ENCODE data around the gene COPRS. TPM values are rescaled to one million over a fixed set of nuclear protein-coding genes. Genes with fewer than 3 reads are reported as not detected.
"Not testable (repeated sequence)": the region's sequence is repeated elsewhere in the genome, so short reads cannot be mapped to it uniquely, and the experiment has no call there.

Gene COPRS
- total and polyA plus RNA-seq, 3 donors from 2014 or later = 138 to 485 (median 142) TPM

DNA sequence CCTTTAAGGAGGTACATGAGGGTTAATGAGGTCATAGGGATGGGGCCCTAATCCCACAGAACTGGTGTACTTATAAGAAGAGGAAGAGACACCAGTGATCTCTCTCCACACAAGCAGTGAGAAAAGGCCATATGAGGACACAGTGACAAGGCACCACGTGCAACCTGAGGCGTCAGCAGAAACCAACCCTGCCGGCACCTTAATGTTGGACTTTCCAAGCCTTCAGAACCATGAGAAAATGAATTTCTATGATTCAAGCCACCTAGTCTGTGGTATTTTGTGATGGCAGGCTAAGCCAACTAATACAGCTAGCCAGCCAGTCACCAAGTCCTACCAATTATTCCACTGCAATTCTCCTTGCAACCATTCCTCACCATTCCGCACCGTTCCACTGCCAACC is 39.5 kb downstream of the COPRS start:
- Histone ChIP-seq H3K4me1 (no peaks in the 10 kb centered on the region), H3K27me3 (no peaks in the 10 kb centered on the region), H3K4me3 (no peak overlapping the region), H3K27ac (no peak overlapping the region), H3K36me3 (ENCODE audit: low read depth, missing control alignments) (no peaks in the 10 kb centered on the region), H3K9me3 (no peaks in the 10 kb centered on the region)
- no peak for DNase-seq
- 95 to 97% methylated on average over 5 of the region's 5 CpGs for WGBS, 2 donors
- TF ChIP-seq, protein P1, sequence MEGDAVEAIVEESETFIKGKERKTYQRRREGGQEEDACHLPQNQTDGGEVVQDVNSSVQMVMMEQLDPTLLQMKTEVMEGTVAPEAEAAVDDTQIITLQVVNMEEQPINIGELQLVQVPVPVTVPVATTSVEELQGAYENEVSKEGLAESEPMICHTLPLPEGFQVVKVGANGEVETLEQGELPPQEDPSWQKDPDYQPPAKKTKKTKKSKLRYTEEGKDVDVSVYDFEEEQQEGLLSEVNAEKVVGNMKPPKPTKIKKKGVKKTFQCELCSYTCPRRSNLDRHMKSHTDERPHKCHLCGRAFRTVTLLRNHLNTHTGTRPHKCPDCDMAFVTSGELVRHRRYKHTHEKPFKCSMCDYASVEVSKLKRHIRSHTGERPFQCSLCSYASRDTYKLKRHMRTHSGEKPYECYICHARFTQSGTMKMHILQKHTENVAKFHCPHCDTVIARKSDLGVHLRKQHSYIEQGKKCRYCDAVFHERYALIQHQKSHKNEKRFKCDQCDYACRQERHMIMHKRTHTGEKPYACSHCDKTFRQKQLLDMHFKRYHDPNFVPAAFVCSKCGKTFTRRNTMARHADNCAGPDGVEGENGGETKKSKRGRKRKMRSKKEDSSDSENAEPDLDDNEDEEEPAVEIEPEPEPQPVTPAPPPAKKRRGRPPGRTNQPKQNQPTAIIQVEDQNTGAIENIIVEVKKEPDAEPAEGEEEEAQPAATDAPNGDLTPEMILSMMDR (IDR thresholded peaks at IDR 0.05) = no peak
- TF ChIP-seq POLR2A (IDR thresholded peaks at IDR 0.05) = no peak
- intact Hi-C loops (cut with DNase I; ENCODE audit: low total_unique reads) = no loop called here

DNA sequence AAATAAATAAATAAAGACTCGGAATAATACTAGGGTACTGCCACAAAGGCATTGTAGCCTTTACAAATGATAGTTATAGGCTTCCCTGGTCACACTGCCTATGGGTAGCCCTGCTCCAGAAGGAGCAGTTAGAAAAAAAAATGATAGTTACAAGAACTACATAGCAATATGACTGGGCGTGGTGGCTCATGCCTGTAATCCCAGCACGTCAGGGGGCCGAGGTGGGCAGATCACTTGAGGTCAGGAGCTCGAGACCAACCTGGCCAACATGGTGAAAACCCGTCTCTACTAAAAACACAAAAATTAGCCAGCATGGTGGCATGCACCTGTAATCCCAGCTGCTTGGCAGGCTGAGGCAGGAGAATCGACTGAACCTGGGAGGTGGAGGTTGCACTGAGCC is 40.2 kb downstream of the COPRS start:
- H3K9me3 ChIP-seq; intact Hi-C loops (cut with DNase I; ENCODE audit: low total_unique reads); H3K4me1 ChIP-seq; H3K27me3 ChIP-seq; DNase-seq; H3K27ac ChIP-seq; H3K4me3 ChIP-seq; H3K36me3 ChIP-seq (ENCODE audit: low read depth, missing control alignments): not testable (repeated sequence)
- 93 to 96% methylated on average over 7 of the region's 7 CpGs for WGBS, 2 donors

DNA sequence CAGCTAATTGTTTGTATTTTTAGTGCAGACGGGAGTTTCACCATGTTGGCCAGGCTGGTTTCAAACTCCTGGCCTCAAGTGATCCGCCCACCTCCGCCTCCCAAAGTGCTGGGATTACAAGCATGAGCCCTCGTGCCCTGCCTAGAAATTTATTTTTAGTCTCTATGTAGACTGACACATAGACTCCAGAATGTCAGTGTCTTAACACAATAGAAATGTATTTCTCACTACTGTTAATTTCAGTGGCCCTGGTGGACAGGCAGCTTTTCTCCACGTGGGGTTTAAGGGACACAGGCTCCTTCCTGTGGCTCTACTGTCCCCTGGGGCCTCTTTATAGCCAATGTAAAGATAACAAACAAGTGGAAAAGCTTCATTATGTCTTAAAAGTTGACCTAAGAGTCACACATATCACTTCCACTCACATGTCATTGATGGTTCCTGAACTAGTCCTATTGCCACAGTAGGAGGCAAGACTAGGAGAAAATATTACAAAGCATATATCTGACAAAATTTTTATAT is 43.8 kb downstream of the COPRS start:
- Histone ChIP-seq H3K4me3 (no peak overlapping the region), H3K4me1 (no peaks in the 10 kb centered on the region), H3K27ac (no peak overlapping the region), H3K36me3 (ENCODE audit: low read depth, missing control alignments) (no peaks in the 10 kb centered on the region), H3K27me3 (no peaks in the 10 kb centered on the region), H3K9me3 (no peaks in the 10 kb centered on the region)
- WGBS, 2 donors = 70 to 77% methylated on average over 5 of the region's 5 CpGs
- TF ChIP-seq POLR2A (IDR thresholded peaks at IDR 0.05) = no peak
- TF ChIP-seq, protein P1 (IDR thresholded peaks at IDR 0.05) = no peak
- intact Hi-C loops (cut with DNase I; ENCODE audit: low total_unique reads) = no loop called here
- no peak for DNase-seq

DNA sequence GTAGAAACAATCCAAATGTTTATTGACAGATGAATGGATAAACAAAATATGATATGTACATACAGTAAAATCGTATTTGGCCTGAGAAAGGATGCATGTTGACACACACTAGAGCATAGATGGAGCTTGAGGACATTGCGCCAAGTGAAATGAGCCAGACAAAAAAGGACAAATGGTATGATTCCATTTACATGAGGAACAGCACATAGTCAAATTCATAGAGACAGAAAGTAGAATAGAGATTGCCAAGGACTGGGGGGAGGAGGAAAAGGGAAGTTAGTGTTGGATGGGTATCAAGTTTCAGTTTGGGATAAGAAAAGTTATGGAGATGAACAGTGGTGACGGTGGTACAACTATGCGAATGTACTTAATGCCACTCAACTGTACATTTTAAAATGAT is 47.9 kb downstream of the COPRS start:
- WGBS, 2 donors = 59 to 74% methylated on average over 4 of the region's 4 CpGs

DNA sequence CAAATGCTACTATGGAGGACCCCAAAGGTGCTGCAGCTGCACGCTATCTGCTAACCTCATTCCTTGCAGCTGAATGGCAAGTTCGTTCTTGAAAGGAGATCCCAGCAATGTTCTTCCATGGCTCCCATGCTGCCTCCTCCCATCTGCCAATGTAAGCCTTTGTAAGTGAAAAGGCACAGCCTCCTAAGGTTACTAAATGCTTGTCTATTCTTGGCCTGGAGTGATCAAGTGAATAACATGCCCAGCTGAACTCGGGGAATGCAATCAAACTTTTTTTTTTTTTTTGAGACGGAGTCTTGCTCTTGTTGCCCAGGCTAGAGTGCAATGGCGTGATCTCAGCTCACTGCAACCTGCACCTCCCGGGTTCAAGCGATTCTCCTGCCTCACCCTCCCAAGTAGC is 49.2 kb downstream of the COPRS start:
- intact Hi-C loops (cut with DNase I; ENCODE audit: low total_unique reads); DNase-seq; H3K4me3 ChIP-seq; H3K4me1 ChIP-seq; H3K27me3 ChIP-seq; H3K27ac ChIP-seq; H3K9me3 ChIP-seq; H3K36me3 ChIP-seq (ENCODE audit: low read depth, missing control alignments): not testable (repeated sequence)
- WGBS, 2 donors = 93% methylated on average over 7 of the region's 7 CpGs

More for the DNA sequence above, 47.9 kb downstream of the COPRS start:
- H3K4me1 ChIP-seq = no peaks in the 10 kb centered on the region
- no peaks in the 10 kb centered on the region for H3K36me3 ChIP-seq (ENCODE audit: low read depth, missing control alignments)
- intact Hi-C loops (cut with DNase I; ENCODE audit: low total_unique reads) = no loop called here
- no peaks in the 10 kb centered on the region for H3K9me3 ChIP-seq
- TF ChIP-seq POLR2A (IDR thresholded peaks at IDR 0.05) = no peak
- TF ChIP-seq, protein P1 (IDR thresholded peaks at IDR 0.05) = no peak
- no peak for DNase-seq
- no peaks in the 10 kb centered on the region for H3K27me3 ChIP-seq
- no peak overlapping the region for H3K4me3 ChIP-seq
- H3K27ac ChIP-seq = no peak overlapping the region

DNA sequence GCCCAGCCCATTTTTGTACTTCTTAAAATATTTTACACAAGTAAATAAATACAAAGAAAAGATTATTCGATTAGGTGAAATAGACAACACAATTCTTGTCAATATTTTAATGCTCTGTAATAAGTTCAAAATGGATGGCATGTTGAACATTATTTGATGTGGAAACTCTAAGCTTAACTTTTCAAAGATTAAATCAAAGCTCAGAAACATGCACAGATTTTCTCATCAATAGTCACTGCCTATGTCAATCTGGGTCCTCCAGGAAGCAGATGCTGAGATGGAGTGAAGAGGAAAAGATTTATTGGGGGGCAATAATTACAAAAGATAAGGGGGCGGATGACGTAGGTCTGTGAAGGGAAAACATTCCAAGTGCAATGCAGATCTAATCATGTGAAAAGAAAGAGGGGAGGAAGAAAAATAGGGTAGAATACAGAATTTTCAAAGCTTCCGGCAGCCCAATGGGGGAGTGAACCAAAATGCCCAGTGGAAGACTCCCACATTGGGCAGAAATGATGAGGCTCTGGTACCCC is 50.5 kb downstream of the COPRS start:
- H3K27ac ChIP-seq = no peak overlapping the region
- H3K4me3 ChIP-seq = no peak overlapping the region
- DNase-seq = no peak
- intact Hi-C loops (cut with DNase I; ENCODE audit: low total_unique reads) = no loop called here
- no peak for TF ChIP-seq POLR2A (IDR thresholded peaks at IDR 0.05)
- TF ChIP-seq, protein P1 (IDR thresholded peaks at IDR 0.05) = no peak
- H3K4me1 ChIP-seq = no peaks in the 10 kb centered on the region
- 61 to 68% methylated on average over 4 of the region's 4 CpGs for WGBS, 2 donors
- no peaks in the 10 kb centered on the region for H3K9me3 ChIP-seq
- no peaks in the 10 kb centered on the region for H3K36me3 ChIP-seq (ENCODE audit: low read depth, missing control alignments)
- H3K27me3 ChIP-seq = no peaks in the 10 kb centered on the region

Measured in testis (tissue), 3 donors.